ENCODE data around the gene C13orf42.

The C13orf42 gene

GRCh38 chr13:51111174-51111573 is at the start of gene C13orf42:
TSS of gene C13orf42 (minus strand) at chr13:51111274. CDS start at chr13:51111209, 65 bp downstream.
- DNase-seq: no peak

DNA sequence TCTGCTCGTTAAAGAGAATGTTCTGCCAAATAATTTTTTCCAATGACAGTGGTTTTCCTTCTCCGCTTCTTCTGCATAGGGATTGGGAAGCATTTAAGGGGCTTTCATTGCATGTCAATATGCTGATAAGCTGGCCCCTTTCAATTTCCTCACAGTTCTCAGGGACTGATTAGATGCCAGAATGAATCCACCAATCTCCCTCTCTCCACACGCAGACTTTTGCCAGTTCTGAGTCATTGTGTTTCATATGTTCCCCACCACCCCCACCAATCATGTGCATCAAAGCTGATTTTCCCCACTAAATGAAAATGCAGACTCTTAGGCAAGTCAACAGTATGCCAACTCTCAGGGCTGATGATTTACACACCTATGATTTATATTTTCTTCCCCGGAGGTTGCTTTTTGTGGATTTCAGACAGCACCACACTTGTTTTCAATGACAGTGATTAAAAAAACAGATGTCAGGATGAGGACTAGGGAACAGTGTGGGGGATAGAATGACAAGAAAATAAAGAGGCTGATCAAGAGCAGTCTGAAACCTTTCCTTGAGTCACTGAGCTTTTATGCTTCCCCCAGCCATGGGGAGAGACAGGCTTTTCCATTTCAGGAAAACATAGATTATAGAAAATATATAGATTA is 47.9 kb upstream of the C13orf42 start:
- DNase-seq: peak; percentile 19

GRCh38 chr13:51158365-51158764 is 47.3 kb upstream of the C13orf42 start:
- DNase-seq: peak; percentile 19

GRCh38 chr13:51156648-51157047 is 45.6 kb upstream of the C13orf42 start:
- no peak for DNase-seq

DNA sequence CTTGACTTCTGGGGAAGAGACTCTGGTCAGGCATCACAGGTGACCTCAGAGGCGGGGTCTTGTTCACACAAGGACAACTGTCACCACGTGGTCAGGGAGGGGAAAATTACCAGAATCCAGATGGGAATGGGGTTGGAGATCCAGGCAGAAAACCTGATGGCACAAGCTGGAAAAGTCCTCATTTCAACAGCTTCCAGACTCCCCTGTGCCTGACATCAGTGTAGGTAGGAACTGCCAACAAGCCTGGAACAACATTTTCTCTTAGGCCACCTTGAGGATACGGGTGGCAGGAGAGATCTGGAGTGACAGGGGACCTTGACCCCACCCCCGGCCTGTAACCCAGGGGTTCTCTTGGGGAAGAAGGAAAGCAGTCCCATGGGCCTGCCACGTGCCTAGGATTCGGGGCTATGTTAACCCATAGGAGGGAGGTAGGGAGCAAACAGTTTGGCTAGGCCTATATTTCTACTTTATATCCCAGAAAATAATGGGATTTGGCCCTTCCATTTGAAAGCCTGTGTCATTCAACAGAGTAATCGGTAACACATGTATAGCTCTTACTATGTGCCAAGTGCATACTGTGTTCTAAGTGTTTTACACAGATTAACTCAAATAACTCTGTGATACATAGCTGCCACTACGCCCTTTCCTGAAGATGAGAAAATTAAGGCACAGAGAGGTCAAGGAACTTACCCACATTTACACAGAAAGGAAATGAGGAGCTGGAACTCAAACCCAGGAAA is 44.9 kb upstream of the C13orf42 start:
- DNase-seq: no peak

GRCh38 chr13:51155161-51155560 is 44.1 kb upstream of the C13orf42 start:
- no peak for DNase-seq

DNA sequence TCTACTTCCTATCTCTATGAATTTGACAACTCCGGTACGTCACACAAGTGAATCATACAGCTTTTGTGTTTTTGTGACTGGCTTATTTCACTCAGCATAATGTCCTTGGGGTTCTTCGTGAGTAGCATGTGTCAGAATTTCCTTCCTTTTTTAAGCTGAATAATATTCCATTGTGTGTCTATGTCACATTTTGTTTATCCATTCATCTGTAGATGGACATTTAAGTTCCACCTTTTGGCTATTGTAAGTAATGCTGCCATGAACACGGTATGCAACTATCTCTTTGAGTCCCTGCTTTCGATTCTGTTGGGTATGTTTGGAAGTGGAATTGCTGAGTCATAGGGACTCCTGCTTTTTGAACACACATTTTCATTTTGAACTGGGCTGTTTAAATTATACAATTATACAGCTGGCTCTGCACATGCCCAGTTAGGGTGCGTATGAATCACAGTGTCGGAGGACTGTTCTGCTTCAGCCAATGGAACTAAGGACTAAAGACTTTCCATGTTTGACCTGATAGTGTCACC is 43.0 kb upstream of the C13orf42 start:
- DNase-seq: peak; percentile 43

- no peak for DNase-seq
Observed at GRCh38 chr13:51153527-51153926, 42.5 kb upstream of the C13orf42 start.

- DNase-seq: no peak
Observed at GRCh38 chr13:51152701-51153100, 41.6 kb upstream of the C13orf42 start.

- no peak for DNase-seq
Observed at GRCh38 chr13:51151463-51151862, 40.4 kb upstream of the C13orf42 start.

GRCh38 chr13:51148952-51149573 is 38.0 kb upstream of the C13orf42 start:
- DNase-seq: no peak

GRCh38 chr13:51148223-51148951 is 37.3 kb upstream of the C13orf42 start:
- no peak for DNase-seq

DNA sequence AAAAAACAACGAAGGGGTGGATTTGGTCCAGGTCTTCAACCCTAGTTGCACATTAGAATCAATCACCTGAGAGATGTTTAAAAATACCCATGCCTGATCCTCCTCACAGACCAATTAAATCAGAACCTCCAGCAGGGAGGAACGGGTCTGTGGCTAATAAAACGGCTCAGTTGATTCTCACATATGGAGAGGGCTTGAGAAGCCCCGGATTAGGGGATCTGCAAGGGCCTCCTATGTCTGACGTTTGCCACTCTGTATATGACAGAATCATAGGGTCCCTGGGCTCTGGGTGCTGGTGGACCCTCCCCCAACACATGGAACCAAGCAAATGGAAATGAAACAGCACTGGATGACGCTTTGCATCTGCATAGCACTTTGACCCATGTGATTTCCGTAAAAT is 36.7 kb upstream of the C13orf42 start:
- no peak for DNase-seq

- DNase-seq: no peak
Observed at GRCh38 chr13:51146667-51147066, 35.6 kb upstream of the C13orf42 start.

DNA sequence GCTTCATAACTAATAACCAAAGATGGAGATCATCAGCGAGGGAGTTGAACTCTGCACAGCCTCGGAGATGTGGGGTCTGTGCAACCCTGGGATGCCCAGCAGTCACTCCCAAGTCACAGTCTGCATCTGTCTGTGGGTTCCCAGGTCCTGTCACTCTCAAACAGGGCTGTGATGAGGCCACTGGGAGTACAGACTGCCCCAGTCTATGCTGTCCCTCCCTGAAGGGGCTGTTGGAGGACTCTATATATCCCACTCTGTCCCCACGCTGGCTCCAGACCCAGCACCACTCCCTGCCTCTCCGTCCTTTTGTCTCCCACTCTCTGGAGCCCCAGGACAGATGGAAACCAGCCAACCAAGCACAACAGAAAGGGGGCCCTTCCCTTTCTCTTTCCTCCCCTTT is 26.2 kb upstream of the C13orf42 start:
- DNase-seq: no peak

GRCh38 chr13:51136276-51136980 is 25.4 kb upstream of the C13orf42 start:
- DNase-seq: no peak

DNA sequence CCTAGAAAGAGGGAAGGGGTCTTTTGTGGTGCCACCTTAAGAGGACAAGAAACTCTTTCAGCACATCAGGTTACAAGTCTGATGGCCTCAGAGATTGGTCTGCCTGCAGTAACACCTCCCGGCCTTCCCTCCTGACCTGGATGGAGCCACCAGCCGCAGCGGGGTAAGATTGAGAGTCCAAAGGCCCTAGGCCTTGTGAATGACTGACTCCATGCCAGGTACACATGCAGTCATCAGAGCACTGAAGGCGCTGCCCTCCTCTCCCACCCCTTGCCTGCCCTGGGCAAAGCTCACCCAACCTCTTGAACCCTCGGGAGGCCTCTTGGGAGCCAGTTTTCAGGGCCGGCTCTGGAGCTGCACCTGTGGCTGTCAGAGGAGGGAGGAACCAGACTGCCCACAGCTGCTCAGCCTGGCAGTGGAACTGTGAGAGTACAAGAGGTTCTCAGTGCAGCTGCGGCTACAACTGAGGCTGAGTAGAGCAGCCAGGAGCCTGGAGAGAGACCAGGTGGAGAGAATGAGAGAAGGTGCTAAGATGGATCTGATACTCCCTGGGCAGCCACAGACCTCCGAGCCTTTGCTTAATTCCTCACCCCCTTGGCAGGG is 23.8 kb upstream of the C13orf42 start:
- DNase-seq: no peak

DNA sequence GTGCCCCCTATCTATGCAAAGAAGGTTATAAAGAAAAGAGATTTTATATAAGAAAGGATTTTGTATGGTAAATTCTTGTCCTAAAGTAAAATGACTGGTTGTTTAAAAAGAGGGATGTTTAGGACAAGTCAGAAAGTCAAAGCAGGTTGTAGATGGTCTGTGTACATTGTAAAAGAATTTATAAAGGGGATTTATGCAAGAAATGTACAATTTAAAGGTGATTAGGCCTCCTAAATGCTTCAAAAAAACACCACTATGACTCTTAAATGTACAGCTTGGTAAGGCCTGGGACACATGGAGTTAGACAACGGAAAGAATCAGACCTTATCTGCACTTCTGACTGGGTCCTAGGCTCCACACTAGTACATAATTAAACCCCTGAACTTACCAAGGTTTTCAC is 19.3 kb upstream of the C13orf42 start:
- DNase-seq: no peak

DNA sequence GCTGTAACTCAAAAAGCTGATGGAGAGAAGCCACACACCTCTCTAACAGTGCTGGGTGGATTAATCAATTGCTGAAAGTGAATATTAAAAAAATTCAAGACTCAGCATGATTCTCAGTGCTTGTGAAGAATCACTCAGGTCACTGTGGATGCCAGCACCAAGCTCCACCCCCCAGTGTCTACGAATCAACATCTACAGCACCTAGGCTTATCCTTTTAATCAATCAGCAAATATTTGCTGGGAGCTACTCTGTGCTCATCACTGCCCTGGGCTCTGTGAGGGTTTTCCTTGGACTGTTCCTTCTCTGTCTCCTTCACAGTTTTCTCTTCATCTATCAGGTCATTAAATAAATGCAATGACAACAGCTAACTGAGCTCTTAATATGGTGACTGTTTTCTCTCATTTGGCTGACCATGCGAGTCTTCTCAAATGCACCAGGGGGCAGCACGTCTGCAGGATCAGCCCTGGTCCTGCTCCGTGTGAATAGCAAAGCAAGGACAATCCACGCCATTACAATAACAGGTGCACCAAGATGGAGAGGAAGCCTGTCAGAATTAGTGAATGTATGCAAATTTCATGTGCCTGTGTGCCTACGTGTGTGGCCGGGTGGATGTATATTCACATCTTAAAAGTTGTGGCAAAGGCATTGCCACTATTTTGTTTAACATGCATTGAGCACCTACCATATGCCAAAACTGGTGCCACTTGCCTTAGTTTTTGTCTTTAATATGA is 14.6 kb upstream of the C13orf42 start:
- peak; percentile 52 for DNase-seq

DNA sequence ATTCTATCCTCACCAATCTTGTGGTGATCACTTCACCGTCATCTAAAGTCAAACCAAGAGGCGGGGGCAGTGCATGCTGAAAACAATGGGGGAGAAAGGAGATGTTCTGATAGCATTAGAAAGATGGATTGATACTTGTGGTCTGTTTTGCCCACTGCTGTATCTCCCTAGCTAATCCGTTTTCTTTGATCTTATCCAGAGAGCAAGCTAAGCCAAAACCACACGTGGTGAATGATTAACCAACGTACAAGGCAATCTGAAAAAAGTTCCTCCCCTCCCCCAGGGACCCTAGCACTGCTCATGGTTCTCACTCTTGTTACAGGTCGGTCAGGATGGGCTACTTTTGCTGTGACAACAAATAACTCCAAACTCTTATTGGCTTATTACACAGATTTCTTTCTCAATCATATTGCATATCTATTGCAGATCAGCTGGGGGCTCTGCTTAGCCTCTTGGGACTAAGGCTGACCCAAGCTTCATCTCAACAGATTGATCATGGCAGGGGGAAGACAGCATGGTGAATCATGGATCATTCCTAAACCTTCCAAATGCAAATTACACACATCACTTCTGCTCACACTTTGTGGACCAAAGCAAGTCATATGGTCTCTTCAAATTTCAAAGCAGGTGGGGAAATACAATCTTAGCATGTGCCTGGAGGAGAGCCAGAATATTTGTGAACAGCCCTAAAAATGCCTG is 11.9 kb upstream of the C13orf42 start:
- peak; percentile 9 for DNase-seq

- DNase-seq: peak; percentile 37
Observed at GRCh38 chr13:51120873-51121272, 9.8 kb upstream of the C13orf42 start.

Data from stimulated activated CD4-positive, alpha-beta T cell treated with anti-CD3 and anti-CD28 coated beads, Interleukin-1b, Interleukin-23, amount 100 ng/mL, for 48 hours (primary cell).